GM21717 (cell line): Measurements from ENCODE around the gene SCNN1A.

Experiments
- ATAC-seq: cut with Tn5 transposase; IDR thresholded peaks from one replicate; pipeline ENCODE4 v1.9.1; 2021; ENCODE audit warnings: mild to moderate bottlenecking, moderate library complexity; ENCODE audit not compliant: unreplicated experiment

The SCNN1A gene

DNA sequence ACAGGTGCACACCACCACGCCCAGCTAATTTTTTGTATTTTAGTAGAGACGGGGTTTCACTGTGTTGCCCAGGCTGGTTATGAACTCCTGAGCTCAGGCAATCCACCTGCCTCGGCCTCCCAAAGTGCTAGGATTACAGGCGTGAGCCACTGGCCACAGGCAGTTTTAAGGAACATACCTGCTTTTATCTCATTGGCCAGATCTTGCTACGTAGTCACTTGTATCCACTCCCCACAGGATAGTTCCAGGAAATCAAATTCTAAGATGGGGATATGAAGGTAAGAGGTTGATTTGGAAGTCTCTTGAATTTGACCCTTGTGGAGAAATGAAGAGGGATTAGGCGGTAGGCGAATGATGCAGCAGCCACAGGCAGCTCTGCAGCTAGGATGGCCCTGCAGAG is 73.6 kb downstream of the SCNN1A start:
- ATAC-seq, result no peak

DNA sequence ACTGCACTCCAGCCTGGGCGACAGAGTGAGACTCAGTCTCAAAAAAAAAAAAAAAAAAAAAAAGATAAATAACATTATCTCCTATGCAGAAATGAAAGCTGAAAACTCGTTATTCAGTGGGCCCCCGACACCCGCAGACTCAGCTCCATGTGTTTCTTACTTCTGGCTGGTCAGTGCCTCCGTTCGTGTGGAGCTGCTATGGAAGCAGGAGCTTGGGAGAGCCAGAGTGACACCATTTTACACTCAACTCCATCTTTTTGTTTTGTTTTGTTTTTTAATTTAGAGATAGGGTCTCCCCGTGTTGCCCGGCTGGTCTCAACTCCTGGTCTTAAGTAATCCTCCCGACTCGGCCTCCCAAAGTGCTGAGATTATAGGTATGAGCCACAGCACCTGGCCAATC is 78.2 kb downstream of the SCNN1A start:
- ATAC-seq, result no peak
